ENCODE results near the gene PLOD3. TPM values are rescaled to one million over a fixed set of nuclear protein-coding genes. Genes with fewer than 3 reads are reported as not detected.

PLOD3 gene
- total and polyA plus RNA-seq, 9 of the 15 experiments (the other 6 are each of a cell fraction or from before 2014, with no cell fraction given), result 2.8 to 101 (median 30.9) TPM

GRCh38 chr7:101243646-101244374 is 26.4 kb upstream of the PLOD3 start (continued):
- TF ChIP-seq PCBP2 (IDR thresholded peaks at IDR 0.05; ENCODE audit: low read depth, low read length, poor library complexity, severe bottlenecking), result no peak
- TF ChIP-seq ZBTB17 (CRISPR knock-in tag; IDR thresholded peaks at IDR 0.05), result peak; percentile 38; the same call in 1 of the 2 replicates
- no peak for TF ChIP-seq HNRNPL (IDR thresholded peaks at IDR 0.05; ENCODE audit: low read depth, low read length)
- TF ChIP-seq, protein P1, sequence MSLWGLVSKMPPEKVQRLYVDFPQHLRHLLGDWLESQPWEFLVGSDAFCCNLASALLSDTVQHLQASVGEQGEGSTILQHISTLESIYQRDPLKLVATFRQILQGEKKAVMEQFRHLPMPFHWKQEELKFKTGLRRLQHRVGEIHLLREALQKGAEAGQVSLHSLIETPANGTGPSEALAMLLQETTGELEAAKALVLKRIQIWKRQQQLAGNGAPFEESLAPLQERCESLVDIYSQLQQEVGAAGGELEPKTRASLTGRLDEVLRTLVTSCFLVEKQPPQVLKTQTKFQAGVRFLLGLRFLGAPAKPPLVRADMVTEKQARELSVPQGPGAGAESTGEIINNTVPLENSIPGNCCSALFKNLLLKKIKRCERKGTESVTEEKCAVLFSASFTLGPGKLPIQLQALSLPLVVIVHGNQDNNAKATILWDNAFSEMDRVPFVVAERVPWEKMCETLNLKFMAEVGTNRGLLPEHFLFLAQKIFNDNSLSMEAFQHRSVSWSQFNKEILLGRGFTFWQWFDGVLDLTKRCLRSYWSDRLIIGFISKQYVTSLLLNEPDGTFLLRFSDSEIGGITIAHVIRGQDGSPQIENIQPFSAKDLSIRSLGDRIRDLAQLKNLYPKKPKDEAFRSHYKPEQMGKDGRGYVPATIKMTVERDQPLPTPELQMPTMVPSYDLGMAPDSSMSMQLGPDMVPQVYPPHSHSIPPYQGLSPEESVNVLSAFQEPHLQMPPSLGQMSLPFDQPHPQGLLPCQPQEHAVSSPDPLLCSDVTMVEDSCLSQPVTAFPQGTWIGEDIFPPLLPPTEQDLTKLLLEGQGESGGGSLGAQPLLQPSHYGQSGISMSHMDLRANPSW (CRISPR knock-in tag; IDR thresholded peaks at IDR 0.05), result no peak; the same call in 1 of the 2 replicates
- TF ChIP-seq FOXA1 (IDR thresholded peaks at IDR 0.05; ENCODE audit: borderline replicate concordance), result no peak
- 0 out of 2 replicates have a peak, but pooled peaks have one; percentile 69 for TF ChIP-seq CXXC5 (CRISPR knock-in tag; IDR thresholded peaks at IDR 0.05)
- TF ChIP-seq, protein P2, sequence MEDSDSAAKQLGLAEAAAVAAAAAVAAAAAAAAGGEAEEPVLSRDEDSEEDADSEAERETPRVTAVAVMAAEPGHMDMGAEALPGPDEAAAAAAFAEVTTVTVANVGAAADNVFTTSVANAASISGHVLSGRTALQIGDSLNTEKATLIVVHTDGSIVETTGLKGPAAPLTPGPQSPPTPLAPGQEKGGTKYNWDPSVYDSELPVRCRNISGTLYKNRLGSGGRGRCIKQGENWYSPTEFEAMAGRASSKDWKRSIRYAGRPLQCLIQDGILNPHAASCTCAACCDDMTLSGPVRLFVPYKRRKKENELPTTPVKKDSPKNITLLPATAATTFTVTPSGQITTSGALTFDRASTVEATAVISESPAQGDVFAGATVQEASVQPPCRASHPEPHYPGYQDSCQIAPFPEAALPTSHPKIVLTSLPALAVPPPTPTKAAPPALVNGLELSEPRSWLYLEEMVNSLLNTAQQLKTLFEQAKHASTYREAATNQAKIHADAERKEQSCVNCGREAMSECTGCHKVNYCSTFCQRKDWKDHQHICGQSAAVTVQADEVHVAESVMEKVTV (CRISPR knock-in tag; IDR thresholded peaks at IDR 0.05), result peak; percentile 59
- TF ChIP-seq RBBP5 (IDR thresholded peaks at IDR 0.05; ENCODE audit: borderline replicate concordance, insufficient read depth, low read length, poor library complexity, severe bottlenecking), result peak; percentile 6
- TF ChIP-seq ZKSCAN1 (IDR thresholded peaks at IDR 0.05; ENCODE audit: low read depth, low read length), result 0 out of 2 replicates have a peak, but pooled peaks have one; percentile 17
- TF ChIP-seq HLTF (IDR thresholded peaks at IDR 0.05), result no peak
- TF ChIP-seq FIP1L1 (IDR thresholded peaks at IDR 0.05; ENCODE audit: low read depth, low read length, poor library complexity, severe bottlenecking), result peak; percentile 28
- TF ChIP-seq, protein P3, sequence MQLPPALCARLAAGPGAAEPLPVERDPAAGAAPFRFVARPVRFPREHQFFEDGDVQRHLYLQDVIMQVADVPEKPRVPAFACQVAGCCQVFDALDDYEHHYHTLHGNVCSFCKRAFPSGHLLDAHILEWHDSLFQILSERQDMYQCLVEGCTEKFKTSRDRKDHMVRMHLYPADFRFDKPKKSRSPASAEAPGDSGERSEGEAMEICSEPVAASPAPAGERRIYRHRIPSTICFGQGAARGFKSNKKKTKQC (CRISPR knock-in tag; IDR thresholded peaks at IDR 0.05), result no peak
- 0 out of 2 replicates have a peak, but pooled peaks have one; percentile 40 for TF ChIP-seq ZBTB2 (IDR thresholded peaks at IDR 0.05)
- no peak for TF ChIP-seq FOSL1 (tag; conservative IDR thresholded peaks at IDR 0.05)
- no peak for TF ChIP-seq ZNF507 (tag; conservative IDR thresholded peaks at IDR 0.05)
- TF ChIP-seq MYNN (IDR thresholded peaks at IDR 0.05), result 0 out of 2 replicates have a peak, but pooled peaks have one; percentile 45
- no peak for TF ChIP-seq MYNN (CRISPR knock-in tag; IDR thresholded peaks at IDR 0.05)
- peak; percentile 61 for TF ChIP-seq HNRNPLL (IDR thresholded peaks at IDR 0.05; ENCODE audit: low read depth, low read length, poor library complexity, severe bottlenecking)
- TF ChIP-seq HDAC3 (IDR thresholded peaks at IDR 0.05; ENCODE audit: borderline replicate concordance, partially characterized antibody), result no peak
- 0 out of 2 replicates have a peak, but pooled peaks have one; percentile 18 for TF ChIP-seq LCOR (CRISPR knock-in tag; IDR thresholded peaks at IDR 0.05)

Measured in K562 (cell line).